Neural progenitor cell (in vitro differentiated cells): Measurements from ENCODE around the gene TSPAN32. TPM values are rescaled to one million over a fixed set of nuclear protein-coding genes. Genes with fewer than 3 reads are reported as not detected.

Source experiments
- DNase-seq: peaks from one replicate; pipeline ENCODE4 v3.0.0-alpha.2; 2016; ENCODE audit warnings: low spot score
- H2AFZ ChIP-seq: fragments of 200-600 bp; sonication (generic); replicated peaks from 2 replicates; pipeline ENCODE4 v1.6.1; 2016; ENCODE audit warnings: antibody characterized with exemption
- H3F3A ChIP-seq: fragments of 200-600 bp; sonication (generic); 2 replicates; pipeline ENCODE4 v1.6.1; 2016; ENCODE audit warnings: antibody characterized with exemption, low read depth
- H3K27ac ChIP-seq: fragments of 200-600 bp; sonication (generic); 2 replicates; pipeline ENCODE4 v1.5.1; 2016; ENCODE audit warnings: mild to moderate bottlenecking
- H3K27me3 ChIP-seq: fragments of 200-600 bp; sonication (generic); 2 replicates; pipeline ENCODE4 v1.6.1; 2016; ENCODE audit warnings: mild to moderate bottlenecking, moderate library complexity
- H3K36me3 ChIP-seq: fragments of 200-600 bp; sonication (generic); 2 replicates; pipeline ENCODE4 v1.5.1; 2016
- H3K4me1 ChIP-seq: fragments of 200-600 bp; sonication (generic); 2 replicates; pipeline ENCODE4 v1.6.1; 2016; ENCODE audit warnings: mixed run types
- H3K4me2 ChIP-seq: fragments of 200-600 bp; sonication (generic); 2 replicates; pipeline ENCODE4 v1.6.1; 2016
- H3K4me3 ChIP-seq: fragments of 200-600 bp; sonication (generic); 2 replicates; pipeline ENCODE4 v1.5.1; 2016
- H3K79me2 ChIP-seq: fragments of 200-600 bp; sonication (generic); 2 replicates; pipeline ENCODE4 v1.6.1; 2016; ENCODE audit warnings: low read depth
- H3K9ac ChIP-seq: fragments of 200-600 bp; sonication (generic); 2 replicates; pipeline ENCODE4 v1.6.1; 2016
- H3K9me3 ChIP-seq: fragments of 200-600 bp; sonication (generic); 2 replicates; pipeline ENCODE4 v1.5.1; 2016; ENCODE audit warnings: low read depth
- H4K20me1 ChIP-seq: fragments of 200-600 bp; sonication (generic); 2 replicates; pipeline ENCODE4 v1.6.1; 2016; ENCODE audit warnings: low read depth
- H3K27ac Mint-ChIP-seq: 3 replicates; pipeline ENCODE4 v1.8.0; 2021; ENCODE audit warnings: mixed read lengths
- H3K27me3 Mint-ChIP-seq: 2 replicates; pipeline ENCODE4 v1.8.0; 2022; ENCODE audit warnings: low read depth, mild to moderate bottlenecking, inconsistent platforms, moderate library complexity, mixed read lengths; ENCODE audit not compliant: insufficient read depth
- H3K36me3 Mint-ChIP-seq: 3 replicates; pipeline ENCODE4 v1.8.0; 2021; ENCODE audit warnings: mixed read lengths
- H3K4me1 Mint-ChIP-seq: 3 replicates; pipeline ENCODE4 v1.8.0; 2021; ENCODE audit warnings: mixed read lengths
- H3K4me3 Mint-ChIP-seq: 3 replicates; pipeline ENCODE4 v1.8.0; 2021; ENCODE audit warnings: mild to moderate bottlenecking, moderate library complexity, mixed read lengths
- H3K9me3 Mint-ChIP-seq: 3 replicates; pipeline ENCODE4 v1.8.0; 2020; ENCODE audit warnings: mixed read lengths
- EZH2 ChIP-seq: fragments of 200-600 bp; sonication (generic); IDR thresholded peaks from 2 replicates; pipeline ENCODE4 v1.6.1; 2017; ENCODE audit warnings: antibody characterized with exemption, mild to moderate bottlenecking, moderate library complexity
- EZH2phosphoT487 ChIP-seq: fragments of 200-600 bp; sonication (generic); IDR thresholded peaks from 2 replicates; pipeline ENCODE4 v1.6.1; 2017; ENCODE audit warnings: antibody characterized with exemption
- total RNA-seq: library from RNA; depleted of rRNA; stranded (reverse); fragments of >200 nt; gene quantifications from 2 replicates; pipeline ENCODE4 v1.2.3, GENCODE V29; 2015; ENCODE audit warnings: low replicate concordance
- TF ChIP-seq, protein P1 (sequence below): fragments of 200-600 bp; sonication (generic); IDR thresholded peaks from 2 replicates; pipeline ENCODE4 v1.5.1; 2017; ENCODE audit warnings: antibody characterized with exemption, mild to moderate bottlenecking

The TSPAN32 gene
- total RNA-seq, 1 donor from 2014 or later: not detected

DNA sequence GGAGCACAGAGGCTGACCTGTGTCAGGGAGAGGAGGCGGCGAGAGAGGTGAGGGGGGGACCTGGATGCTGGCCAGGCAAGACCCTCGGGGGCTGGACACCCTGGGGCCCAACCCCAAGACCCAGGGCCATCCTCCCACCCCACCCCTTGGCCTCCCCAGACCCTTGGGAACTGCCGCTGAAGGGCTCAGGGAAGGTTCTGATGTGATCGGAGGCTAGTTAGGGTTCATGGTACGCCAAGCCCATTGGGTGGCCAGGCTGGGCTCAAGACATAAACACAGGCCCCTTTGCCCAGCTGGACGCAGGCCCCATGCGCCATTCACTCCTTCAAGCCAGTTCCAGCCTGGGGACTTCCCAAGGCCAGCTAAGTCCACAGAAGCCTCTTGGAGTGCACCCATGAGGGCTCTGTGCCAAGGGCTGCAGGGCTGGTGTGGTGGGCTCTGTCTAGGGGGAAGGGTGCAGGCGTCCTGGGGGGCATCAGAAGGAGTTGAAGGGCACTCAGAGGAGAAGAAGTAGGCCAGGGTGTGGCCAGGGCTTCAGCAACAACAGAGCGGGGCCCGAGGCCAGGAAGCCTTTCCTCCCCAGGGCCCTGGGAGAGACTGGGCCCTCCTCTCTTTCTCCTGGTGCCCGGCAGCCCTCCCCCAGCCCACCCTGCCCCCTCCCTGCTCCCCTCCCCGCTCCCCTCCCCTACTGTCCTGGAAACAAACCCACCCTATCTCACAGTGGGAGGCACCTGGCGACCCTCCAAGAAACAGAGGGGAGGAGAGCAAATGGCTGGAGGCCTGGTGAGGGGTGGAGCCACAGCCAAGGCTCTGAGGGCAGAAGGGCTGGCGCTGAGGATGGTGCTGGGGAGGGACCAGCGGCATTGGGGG lies 12.9 kb downstream of the TSPAN32 start:
- Histone ChIP-seq H3F3A (no peaks in the 10 kb centered on the region), H3K4me2 (no peak overlapping the region), H3K4me1 (no peaks in the 10 kb centered on the region), H3K4me3 (no peak overlapping the region), H3K27me3 (no peaks in the 10 kb centered on the region), H3K9ac (no peak overlapping the region), H3K36me3 (no peaks in the 10 kb centered on the region), H3K9me3 (no peaks in the 10 kb centered on the region), H3K79me2 (no peaks in the 10 kb centered on the region), H2AFZ (no peak overlapping the region), H3K27ac (no peak overlapping the region), H4K20me1 (no peaks in the 10 kb centered on the region)
- no peaks in the 10 kb centered on the region for H3K9me3 Mint-ChIP-seq
- H3K4me1 Mint-ChIP-seq: no peaks in the 10 kb centered on the region
- TF ChIP-seq, protein P1, sequence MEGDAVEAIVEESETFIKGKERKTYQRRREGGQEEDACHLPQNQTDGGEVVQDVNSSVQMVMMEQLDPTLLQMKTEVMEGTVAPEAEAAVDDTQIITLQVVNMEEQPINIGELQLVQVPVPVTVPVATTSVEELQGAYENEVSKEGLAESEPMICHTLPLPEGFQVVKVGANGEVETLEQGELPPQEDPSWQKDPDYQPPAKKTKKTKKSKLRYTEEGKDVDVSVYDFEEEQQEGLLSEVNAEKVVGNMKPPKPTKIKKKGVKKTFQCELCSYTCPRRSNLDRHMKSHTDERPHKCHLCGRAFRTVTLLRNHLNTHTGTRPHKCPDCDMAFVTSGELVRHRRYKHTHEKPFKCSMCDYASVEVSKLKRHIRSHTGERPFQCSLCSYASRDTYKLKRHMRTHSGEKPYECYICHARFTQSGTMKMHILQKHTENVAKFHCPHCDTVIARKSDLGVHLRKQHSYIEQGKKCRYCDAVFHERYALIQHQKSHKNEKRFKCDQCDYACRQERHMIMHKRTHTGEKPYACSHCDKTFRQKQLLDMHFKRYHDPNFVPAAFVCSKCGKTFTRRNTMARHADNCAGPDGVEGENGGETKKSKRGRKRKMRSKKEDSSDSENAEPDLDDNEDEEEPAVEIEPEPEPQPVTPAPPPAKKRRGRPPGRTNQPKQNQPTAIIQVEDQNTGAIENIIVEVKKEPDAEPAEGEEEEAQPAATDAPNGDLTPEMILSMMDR: no peak
- no peak for TF ChIP-seq EZH2
- TF ChIP-seq EZH2phosphoT487: no peak
- H3K4me3 Mint-ChIP-seq: no peak overlapping the region
- DNase-seq: no peak
- H3K27ac Mint-ChIP-seq: no peak overlapping the region
- H3K36me3 Mint-ChIP-seq: no peaks in the 10 kb centered on the region
- H3K27me3 Mint-ChIP-seq: peaks cover 3% of the 10 kb centered on the region

DNA sequence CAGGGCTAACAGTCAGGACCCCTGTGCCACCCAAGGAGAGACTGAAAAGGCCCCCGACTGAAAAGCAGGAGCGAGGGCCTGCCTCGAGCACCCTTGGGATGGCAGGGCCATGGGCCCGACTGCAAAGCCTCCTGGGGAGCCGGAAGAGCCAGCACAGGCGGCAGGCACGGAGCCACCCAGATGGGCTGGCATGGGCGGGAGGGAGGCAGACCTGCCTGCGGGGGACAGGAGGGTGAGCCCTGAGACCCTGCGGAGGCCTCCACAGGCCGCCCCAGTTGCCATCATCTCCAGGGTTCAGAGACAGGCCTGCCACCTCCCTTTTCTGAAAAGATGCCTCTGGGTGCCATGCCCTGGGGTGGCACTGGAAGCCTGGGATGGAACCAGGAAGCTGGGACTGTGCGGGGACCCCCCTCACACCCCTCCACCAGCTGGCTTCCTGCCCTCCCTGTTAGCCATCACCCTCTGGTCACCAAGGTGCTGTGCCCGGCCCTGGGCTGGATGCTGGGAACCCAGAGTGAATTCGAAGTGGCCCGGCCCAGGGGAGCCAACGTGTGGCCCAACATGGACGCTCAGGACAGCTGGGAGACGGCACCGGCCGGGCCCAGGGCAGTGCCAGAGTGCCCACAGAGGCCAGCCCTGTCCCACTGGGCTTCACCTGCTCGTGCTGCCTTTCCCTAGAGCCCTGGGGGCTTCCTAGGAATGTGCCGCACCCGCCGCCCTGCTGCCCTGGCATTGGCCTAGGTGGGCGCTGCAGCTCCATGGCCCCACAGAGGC lies 13.8 kb downstream of the TSPAN32 start:
- Mint-ChIP-seq H3K36me3 (no peaks in the 10 kb centered on the region), H3K27ac (no peak overlapping the region), H3K9me3 (no peaks in the 10 kb centered on the region), H3K27me3 (peaks cover 3% of the 10 kb centered on the region), H3K4me1 (no peaks in the 10 kb centered on the region), H3K4me3 (no peak overlapping the region)
- H3K4me1 ChIP-seq: no peaks in the 10 kb centered on the region
- no peak overlapping the region for H3K9ac ChIP-seq
- H3K4me3 ChIP-seq: no peak overlapping the region
- H3K4me2 ChIP-seq: no peak overlapping the region
- H2AFZ ChIP-seq: no peak overlapping the region
- no peak overlapping the region for H3K27ac ChIP-seq
- H4K20me1 ChIP-seq: no peaks in the 10 kb centered on the region
- TF ChIP-seq EZH2phosphoT487 (no peak), EZH2 (no peak)
- TF ChIP-seq, protein P1: no peak
- H3K9me3 ChIP-seq: no peaks in the 10 kb centered on the region
- no peaks in the 10 kb centered on the region for H3F3A ChIP-seq
- no peaks in the 10 kb centered on the region for H3K79me2 ChIP-seq
- no peaks in the 10 kb centered on the region for H3K36me3 ChIP-seq
- no peak for DNase-seq
- no peaks in the 10 kb centered on the region for H3K27me3 ChIP-seq

DNA sequence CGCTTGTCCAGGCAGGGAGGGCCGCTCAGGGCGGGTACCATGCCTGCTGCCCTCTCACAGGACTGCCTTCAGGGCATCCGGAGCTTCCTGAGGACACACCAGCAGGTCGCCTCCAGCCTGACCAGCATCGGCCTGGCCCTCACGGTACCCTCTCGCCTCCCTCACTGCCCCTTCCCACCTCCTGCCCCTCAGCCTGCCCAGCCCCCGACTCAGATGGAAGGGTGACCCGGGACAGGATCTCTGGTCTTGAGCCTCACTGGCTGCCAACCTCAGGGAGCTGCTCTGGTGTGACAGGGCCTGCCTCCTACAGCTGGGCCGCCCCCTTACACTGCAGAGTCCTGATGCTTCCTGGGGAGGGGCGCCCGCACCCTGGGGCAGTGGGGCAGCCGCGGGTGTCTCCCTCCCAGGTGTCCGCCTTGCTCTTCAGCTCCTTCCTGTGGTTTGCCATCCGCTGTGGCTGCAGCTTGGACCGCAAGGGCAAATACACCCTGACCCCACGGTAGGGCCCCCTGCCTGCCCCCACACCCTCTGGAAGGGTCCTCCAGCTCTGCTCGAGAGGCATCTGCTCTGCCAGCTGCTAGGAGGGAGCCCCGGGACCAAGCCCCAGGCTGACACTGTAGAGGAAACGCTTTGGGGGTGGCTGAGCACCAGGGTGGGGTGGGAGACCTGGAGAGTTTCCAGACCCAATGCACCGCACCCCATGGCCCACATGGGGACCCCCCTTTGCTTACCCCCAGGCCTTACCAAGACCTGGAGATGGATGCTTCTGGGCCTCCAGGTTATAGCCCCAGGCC lies 14.6 kb downstream of the TSPAN32 start:
- Histone ChIP-seq H3K9me3 (no peaks in the 10 kb centered on the region), H3K27me3 (no peaks in the 10 kb centered on the region), H3F3A (no peaks in the 10 kb centered on the region), H3K9ac (no peak overlapping the region), H4K20me1 (no peaks in the 10 kb centered on the region), H3K4me2 (no peak overlapping the region), H3K4me1 (no peaks in the 10 kb centered on the region), H2AFZ (no peak overlapping the region), H3K79me2 (no peaks in the 10 kb centered on the region), H3K27ac (no peak overlapping the region), H3K4me3 (no peak overlapping the region), H3K36me3 (no peaks in the 10 kb centered on the region)
- H3K36me3 Mint-ChIP-seq: no peaks in the 10 kb centered on the region
- no peak for DNase-seq
- H3K27ac Mint-ChIP-seq: no peak overlapping the region
- TF ChIP-seq, protein P1: no peak
- TF ChIP-seq EZH2: no peak
- no peak for TF ChIP-seq EZH2phosphoT487
- peaks cover 3% of the 10 kb centered on the region for H3K27me3 Mint-ChIP-seq
- no peak overlapping the region for H3K4me3 Mint-ChIP-seq
- H3K9me3 Mint-ChIP-seq: no peaks in the 10 kb centered on the region
- no peaks in the 10 kb centered on the region for H3K4me1 Mint-ChIP-seq
